ENCODE measurements around the gene PCDHGB4.

GRCh38 chr5:141392429-141393198 lies 5.1 kb downstream of the PCDHGB4 start, which contains the start of gene PCDHGA8:
- no peak for TF ChIP-seq TAF1 (IDR thresholded peaks at IDR 0.05; ENCODE audit: low read depth)
- TF ChIP-seq EP300 (IDR thresholded peaks at IDR 0.05; ENCODE audit: borderline replicate concordance): no peak

All from Ishikawa (cell line).